ENCODE measurements around the gene ZNF254. TPM values are rescaled to one million over a fixed set of nuclear protein-coding genes. Genes with fewer than 3 reads are reported as not detected.

Gene ZNF254
- total RNA-seq, 1 donor from 2014 or later, result 20.2 TPM

Other genes starting within 250 kb of the ZNF254 start
- gene ZNF726, start 172.3 kb upstream of the ZNF254 start, total RNA-seq, result 5.2 TPM